ENCODE measurements around the gene NCKAP5.

The NCKAP5 gene

GRCh38 chr2:133316557-133316956 is 251.7 kb downstream of the NCKAP5 start:
- H3K4me3 ChIP-seq (ENCODE audit: low read depth, low read length) = no peak overlapping the region
- no peak for DNase-seq
- no peaks in the 10 kb centered on the region for H3K4me1 ChIP-seq
- H3K9me3 ChIP-seq = no peaks in the 10 kb centered on the region
- H3K36me3 ChIP-seq = no peaks in the 10 kb centered on the region
- H3K27me3 ChIP-seq = no peaks in the 10 kb centered on the region
- TF ChIP-seq CTCF (IDR thresholded peaks at IDR 0.05; ENCODE audit: low read depth, low read length) = no peak

- H3K4me3 ChIP-seq (ENCODE audit: low read depth, low read length) = no peak overlapping the region
- TF ChIP-seq CTCF (IDR thresholded peaks at IDR 0.05; ENCODE audit: low read depth, low read length) = no peak
- DNase-seq = no peak
- H3K36me3 ChIP-seq = no peaks in the 10 kb centered on the region
- no peaks in the 10 kb centered on the region for H3K27me3 ChIP-seq
- H3K9me3 ChIP-seq = no peaks in the 10 kb centered on the region
- no peaks in the 10 kb centered on the region for H3K4me1 ChIP-seq
These were observed 253.0 kb downstream of the NCKAP5 start for GRCh38 chr2:133315280-133315679.

- DNase-seq = no peak
- H3K9me3 ChIP-seq = no peaks in the 10 kb centered on the region
- H3K4me1 ChIP-seq = no peaks in the 10 kb centered on the region
- H3K36me3 ChIP-seq = no peaks in the 10 kb centered on the region
- no peaks in the 10 kb centered on the region for H3K27me3 ChIP-seq
- TF ChIP-seq CTCF (IDR thresholded peaks at IDR 0.05; ENCODE audit: low read depth, low read length) = no peak
- H3K4me3 ChIP-seq (ENCODE audit: low read depth, low read length) = no peak overlapping the region
These were observed 253.5 kb downstream of the NCKAP5 start for GRCh38 chr2:133314795-133315194.

- TF ChIP-seq CTCF (IDR thresholded peaks at IDR 0.05; ENCODE audit: low read depth, low read length) = no peak
- Histone ChIP-seq H3K27me3 (no peaks in the 10 kb centered on the region), H3K4me1 (no peaks in the 10 kb centered on the region), H3K9me3 (no peaks in the 10 kb centered on the region), H3K36me3 (no peaks in the 10 kb centered on the region), H3K4me3 (ENCODE audit: low read depth, low read length) (no peak overlapping the region)
- no peak for DNase-seq
These were observed 256.1 kb downstream of the NCKAP5 start for GRCh38 chr2:133312038-133312729.

- H3K27me3 ChIP-seq = no peaks in the 10 kb centered on the region
- no peaks in the 10 kb centered on the region for H3K9me3 ChIP-seq
- no peak for DNase-seq
- no peak for TF ChIP-seq CTCF (IDR thresholded peaks at IDR 0.05; ENCODE audit: low read depth, low read length)
- H3K4me3 ChIP-seq (ENCODE audit: low read depth, low read length) = no peak overlapping the region
- H3K36me3 ChIP-seq = no peaks in the 10 kb centered on the region
- no peaks in the 10 kb centered on the region for H3K4me1 ChIP-seq
These were observed 262.0 kb downstream of the NCKAP5 start for GRCh38 chr2:133306236-133306635.

- TF ChIP-seq CTCF (IDR thresholded peaks at IDR 0.05; ENCODE audit: low read depth, low read length) = no peak
- no peak for DNase-seq
- Histone ChIP-seq H3K4me3 (ENCODE audit: low read depth, low read length) (no peak overlapping the region), H3K27me3 (no peaks in the 10 kb centered on the region), H3K9me3 (no peaks in the 10 kb centered on the region), H3K36me3 (no peaks in the 10 kb centered on the region), H3K4me1 (no peaks in the 10 kb centered on the region)
These were observed 263.9 kb downstream of the NCKAP5 start for GRCh38 chr2:133304344-133304743.

Measured in BE2C (cell line).